ENCODE measurements around the gene OR11H1.
"Not testable (repeated sequence)": the region's sequence is repeated elsewhere in the genome, so short reads cannot be mapped to it uniquely, and the experiment has no call there.

The OR11H1 gene, protein sequence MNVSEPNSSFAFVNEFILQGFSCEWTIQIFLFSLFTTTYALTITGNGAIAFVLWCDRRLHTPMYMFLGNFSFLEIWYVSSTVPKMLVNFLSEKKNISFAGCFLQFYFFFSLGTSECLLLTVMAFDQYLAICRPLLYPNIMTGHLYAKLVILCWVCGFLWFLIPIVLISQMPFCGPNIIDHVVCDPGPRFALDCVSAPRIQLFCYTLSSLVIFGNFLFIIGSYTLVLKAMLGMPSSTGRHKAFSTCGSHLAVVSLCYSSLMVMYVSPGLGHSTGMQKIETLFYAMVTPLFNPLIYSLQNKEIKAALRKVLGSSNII

DNA sequence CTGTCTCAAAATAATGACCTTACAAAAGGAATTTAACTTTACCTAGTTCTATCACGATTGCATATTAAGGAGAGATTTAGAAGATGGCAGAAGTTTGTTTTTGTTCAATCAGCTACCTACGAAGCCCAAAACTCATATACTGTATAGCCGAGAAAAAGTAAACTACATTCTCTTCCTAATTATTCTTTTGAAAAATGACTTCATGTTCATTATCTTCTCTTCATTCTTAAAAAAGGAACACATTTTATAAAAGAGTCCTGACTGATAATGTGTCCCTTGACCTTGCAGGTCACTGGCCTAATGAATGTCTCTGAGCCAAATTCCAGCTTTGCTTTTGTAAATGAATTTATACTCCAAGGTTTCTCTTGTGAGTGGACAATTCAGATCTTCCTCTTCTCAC lies at the start of gene OR11H1:
TSS of gene OR11H1 (plus strand) at position 301 of the 400 bp plus-strand sequence. CDS start at position 301, 0 bp downstream.
- DNase-seq: not testable (repeated sequence)

DNA sequence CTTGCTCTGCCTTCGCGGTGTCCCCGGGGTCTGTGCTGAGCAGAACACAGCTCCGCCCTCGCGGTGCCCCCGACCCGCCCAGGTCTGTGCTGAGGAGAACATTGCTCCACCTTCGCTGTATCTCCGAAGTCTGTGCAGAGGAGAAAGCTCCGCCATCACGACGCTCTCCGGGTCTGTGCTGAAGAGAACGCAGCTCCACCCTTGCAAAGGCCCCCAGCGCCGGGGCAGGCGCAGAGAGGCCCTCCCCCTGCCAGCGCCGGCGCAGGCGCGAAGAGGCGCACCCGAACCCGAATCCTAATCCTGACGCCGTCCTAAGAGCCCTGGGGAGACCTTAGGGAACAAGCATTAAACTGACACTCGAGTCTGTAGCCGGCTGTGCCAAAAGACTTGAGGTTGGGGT lies 18.0 kb upstream of the OR11H1 start:
- not testable (repeated sequence) for DNase-seq

DNA sequence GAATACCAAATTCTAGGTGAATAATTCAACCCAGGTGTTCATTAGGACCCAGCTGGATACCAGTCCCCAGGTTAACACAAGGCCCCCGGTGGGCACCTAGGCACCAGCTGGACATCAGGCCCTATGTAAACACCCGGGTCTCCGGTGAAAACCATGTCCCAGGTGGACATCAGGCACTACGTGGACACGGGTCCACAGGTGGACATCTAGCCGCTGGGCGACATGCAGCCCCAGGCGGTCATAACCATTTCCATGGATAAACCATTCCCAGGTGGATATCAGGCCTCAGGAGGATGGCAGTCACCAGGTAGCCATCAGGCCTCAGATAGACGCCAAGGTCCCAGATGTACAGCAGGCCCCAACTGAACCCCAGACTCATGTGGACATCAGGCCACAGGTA lies 12.1 kb upstream of the OR11H1 start:
- DNase-seq: not testable (repeated sequence)

DNA sequence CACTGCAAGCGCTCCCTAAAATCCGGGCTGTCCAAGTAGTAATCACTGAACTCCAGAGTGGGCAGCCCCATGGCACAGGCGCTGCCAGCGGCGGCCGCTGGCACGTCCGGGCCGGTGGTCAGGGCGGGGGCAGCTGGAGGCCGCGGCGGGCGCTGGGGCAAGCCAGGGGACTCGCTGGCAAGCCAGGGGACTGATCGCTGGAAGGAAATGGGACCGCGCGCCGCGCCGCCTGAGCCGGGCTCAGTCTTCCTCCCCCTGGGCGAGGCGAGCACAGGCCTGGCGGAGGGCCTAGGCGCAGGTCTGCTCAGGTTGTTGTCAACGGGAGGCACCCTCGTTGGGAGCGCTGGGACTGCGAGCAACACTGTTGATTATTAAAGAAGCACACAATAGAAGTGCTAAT lies 25.8 kb downstream of the OR11H1 start:
- DNase-seq: not testable (repeated sequence)

DNA sequence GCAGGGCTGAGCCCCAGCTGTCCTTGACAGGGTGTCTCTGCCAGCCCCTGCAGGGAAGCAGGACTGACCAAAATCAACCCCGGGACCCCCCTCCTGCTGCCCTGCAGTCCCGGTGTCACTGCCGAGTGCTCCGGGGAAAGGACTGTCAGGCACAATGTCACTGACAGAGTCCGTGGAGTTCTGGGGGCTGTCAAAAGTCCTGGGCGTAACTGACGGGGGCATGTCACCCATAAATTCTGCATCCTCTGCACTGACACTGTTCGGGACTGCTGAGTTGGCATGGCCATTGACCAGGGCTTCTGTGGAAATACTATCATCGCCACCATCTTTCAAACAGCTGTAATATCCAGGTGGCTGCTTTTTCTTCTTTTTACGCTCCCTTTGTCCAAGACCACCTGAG lies 35.5 kb downstream of the OR11H1 start:
- not testable (repeated sequence) for DNase-seq

DNA sequence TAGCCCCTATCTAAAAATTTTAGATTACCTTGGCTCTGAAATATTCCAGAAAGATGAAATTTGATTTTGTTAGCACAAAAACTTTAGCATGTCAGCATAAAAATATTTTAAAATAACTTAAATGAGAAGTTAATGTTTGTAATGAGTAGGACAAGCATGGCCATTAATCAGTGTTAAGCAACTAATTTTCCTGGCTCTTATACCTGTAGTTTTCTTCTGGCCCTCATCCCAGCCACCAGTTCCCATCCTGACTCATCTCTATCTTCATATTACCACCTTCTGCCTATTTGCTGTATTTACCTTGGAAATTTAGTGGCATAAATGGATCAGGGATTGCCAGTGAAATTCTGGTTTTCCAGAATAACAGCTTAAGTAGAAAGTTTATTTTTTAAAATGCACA lies 37.1 kb downstream of the OR11H1 start:
- DNase-seq: not testable (repeated sequence)
